ENCODE data around the gene ULK4.

Gene ULK4

DNA sequence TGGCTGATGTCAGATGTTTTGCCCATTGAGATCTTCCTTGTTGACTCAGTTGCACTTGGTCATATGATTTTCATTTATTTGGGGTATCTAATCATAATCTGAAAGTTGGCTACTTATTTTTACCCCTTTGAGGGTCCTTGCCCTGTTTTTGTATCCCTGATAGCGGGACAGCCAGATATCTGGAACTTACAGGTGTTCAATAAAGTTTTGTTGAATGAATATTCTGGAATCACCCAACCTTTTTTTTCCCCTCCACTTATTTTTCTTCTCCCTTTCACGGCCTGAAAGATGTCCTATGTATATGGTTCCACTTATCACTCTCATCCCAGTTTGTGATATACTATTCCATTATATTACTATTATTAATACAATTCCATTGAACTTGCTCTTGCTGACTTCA lies 749.8 kb downstream of the ULK4 start:
- DNase-seq = no peak
- intact Hi-C loops (cut with DNase I) = no loop called here

DNA sequence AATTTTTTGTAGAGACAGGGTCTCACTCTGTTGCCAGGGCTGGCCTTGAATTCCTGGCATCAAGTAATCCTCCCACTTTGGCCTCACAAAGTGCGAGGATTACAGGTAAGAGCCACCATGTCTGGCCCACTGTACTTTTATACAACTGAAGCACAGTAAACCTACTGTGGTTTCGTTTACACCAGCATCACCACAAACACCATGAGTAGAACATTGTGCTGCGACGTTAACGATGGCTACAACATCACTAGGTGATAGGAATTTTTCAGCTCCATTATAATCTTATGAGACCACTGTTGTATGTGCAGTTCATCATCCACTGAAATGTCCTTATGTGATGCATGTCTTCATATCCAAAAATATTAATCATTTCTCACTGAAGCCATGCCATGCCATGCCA lies 750.9 kb downstream of the ULK4 start:
- intact Hi-C loops (cut with DNase I) = no loop called here
- no peak for DNase-seq

DNA sequence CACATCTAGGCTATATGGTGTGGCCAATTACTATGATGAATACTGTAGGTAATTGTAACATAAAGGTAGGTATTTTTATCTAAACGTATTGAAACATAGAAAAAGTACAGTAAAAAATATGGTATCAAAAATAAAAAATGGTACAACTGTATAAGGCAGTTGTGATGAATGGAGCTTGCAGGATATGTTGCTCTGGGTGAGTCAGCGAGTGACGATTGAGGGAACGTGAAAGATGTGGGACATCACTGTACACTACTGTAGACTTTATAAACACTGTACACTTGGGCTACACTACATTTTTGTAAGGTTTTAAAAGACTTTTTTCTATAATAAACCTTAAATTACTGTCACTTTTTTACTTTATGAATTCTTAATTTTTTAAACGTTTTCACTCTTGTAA lies 752.3 kb downstream of the ULK4 start:
- no peak for DNase-seq
- intact Hi-C loops (cut with DNase I) = no loop called here

DNA sequence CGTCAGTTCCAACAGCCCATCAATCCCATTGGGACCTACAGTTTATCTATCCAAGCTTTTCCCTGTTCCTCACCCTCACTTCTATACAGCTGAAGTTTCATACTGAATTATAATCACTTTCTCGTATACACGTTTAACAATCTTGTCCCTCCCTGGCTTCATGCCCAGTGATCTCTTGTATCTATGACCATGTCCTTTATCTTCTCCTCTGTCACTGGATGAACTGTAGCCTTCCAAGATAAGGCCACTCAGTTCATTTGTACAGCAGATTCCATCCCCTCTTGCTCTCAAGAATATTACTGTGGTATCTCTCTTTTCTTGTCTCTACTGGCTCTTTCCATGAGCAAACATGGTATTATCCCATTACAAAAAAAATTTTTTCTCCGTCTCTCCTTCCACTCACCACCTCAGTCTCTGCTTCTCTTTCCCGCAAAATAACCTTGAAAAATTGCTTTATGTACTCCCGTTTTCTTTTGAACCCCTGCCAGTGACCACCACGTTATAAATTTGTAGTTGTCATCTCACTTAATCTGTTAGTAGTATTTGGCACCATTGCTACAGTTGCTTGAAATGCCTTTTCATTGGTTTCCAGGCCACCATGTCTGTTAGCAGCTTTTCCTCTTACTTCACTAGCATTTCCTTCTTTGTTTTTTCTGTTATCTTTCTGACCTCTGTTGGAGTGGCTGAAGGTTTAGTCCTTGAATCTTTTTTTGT lies 753.2 kb downstream of the ULK4 start:
- DNase-seq = no peak
- intact Hi-C loops (cut with DNase I) = no loop called here

- DNase-seq = no peak
- intact Hi-C loops (cut with DNase I) = no loop called here
Observed at GRCh38 chr3:41207355-41207754, 754.5 kb downstream of the ULK4 start.

- DNase-seq = no peak
- intact Hi-C loops (cut with DNase I) = no loop called here
Observed at GRCh38 chr3:41205591-41205990, 756.3 kb downstream of the ULK4 start.

- DNase-seq = no peak
- intact Hi-C loops (cut with DNase I) = loop anchor here (5.0 kb wide), 1 partner anchor 622 kb away; no protein-coding TSS in a partner anchor
Observed at GRCh38 chr3:41204369-41204768, 757.5 kb downstream of the ULK4 start.

GRCh38 chr3:41202834-41203345 lies 759.0 kb downstream of the ULK4 start:
- DNase-seq = no peak
- intact Hi-C loops (cut with DNase I) = loop anchor here (5.0 kb wide), 1 partner anchor 621 kb away; no protein-coding TSS in a partner anchor

GRCh38 chr3:41202075-41202833 lies 759.6 kb downstream of the ULK4 start:
- intact Hi-C loops (cut with DNase I) = loop anchor here (5.0 kb wide), 1 partner anchor 620 kb away; no protein-coding TSS in a partner anchor

GRCh38 chr3:41200669-41201021 lies 761.3 kb downstream of the ULK4 start:
- intact Hi-C loops (cut with DNase I) = loop anchor here (5.0 kb wide), 1 partner anchor 618 kb away; no protein-coding TSS in a partner anchor
- no peak for DNase-seq

More at GRCh38 chr3:41202075-41202833, 759.6 kb downstream of the ULK4 start:
- no peak for DNase-seq

DNA sequence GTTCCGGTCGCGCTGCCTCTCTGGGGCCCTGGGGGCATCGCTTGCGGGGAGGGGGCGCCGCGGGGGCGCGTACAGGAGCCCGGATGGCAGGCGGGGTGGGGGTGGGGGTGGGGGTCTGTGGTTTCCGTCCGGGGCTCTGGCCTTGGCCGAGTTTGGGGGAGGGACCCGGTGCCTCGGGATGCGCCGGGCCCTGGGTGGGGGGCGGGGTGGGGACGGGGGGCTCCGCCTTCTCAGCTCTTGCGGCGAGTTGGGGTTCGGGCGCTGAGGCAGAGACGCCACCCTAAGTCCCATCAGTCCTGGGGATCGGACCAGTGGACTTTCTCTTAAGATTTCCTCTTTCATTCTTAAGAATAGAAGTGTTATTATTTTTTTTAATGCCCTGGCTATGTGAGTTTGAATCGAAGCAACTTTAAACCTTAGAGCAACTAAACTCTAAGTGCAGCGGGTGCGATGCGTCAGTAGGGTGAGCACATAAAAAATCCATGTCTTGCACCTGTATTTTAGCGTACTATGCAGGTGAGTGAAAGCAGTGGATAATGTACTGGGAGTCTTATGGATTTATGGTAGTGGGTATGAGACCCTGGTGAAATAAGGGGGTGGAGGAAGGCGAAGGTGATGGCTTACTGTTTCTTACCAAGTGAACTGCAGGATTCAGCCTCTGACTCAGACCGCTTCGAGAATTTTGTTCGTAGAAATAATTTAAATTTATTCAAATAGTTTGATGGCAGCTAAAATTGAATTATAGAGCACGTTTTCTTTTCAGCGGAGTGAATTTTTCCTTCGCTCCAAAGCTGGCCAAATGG lies 761.8 kb downstream of the ULK4 start:
- intact Hi-C loops (cut with DNase I) = loop anchor here (5.0 kb wide), 1 partner anchor 618 kb away; no protein-coding TSS in a partner anchor
- peak in 5 of 10 donors; percentile 8 to 63 (median 14) for DNase-seq

GRCh38 chr3:41198950-41199865 lies 762.7 kb downstream of the ULK4 start, which contains the start of gene CTNNB1:
TSS of gene CTNNB1 (plus strand) at chr3:41199505. CDS start at chr3:41224069, 24,564 bp downstream.
- DNase-seq = peak; percentile 86 to 99 (median 90)

GRCh38 chr3:41198526-41198925 lies 763.4 kb downstream of the ULK4 start:
- DNase-seq = peak; percentile 13 to 85 (median 32)
- intact Hi-C loops (cut with DNase I) = no loop called here

More at GRCh38 chr3:41198950-41199865, 762.7 kb downstream of the ULK4 start, which contains the start of gene CTNNB1:
- intact Hi-C loops (cut with DNase I) = no loop called here

GRCh38 chr3:41198046-41198445 lies 763.9 kb downstream of the ULK4 start:
- intact Hi-C loops (cut with DNase I) = no loop called here
- no peak for DNase-seq

Measured in posterior cingulate gyrus (tissue), 11 donors.